ENCODE data around the gene LARP6. TPM values are rescaled to one million over a fixed set of nuclear protein-coding genes. Genes with fewer than 3 reads are reported as not detected.
"Not testable (repeated sequence)": the region's sequence is repeated elsewhere in the genome, so short reads cannot be mapped to it uniquely, and the experiment has no call there.

Gene LARP6
- total RNA-seq, 2 experiments from 2014 or later = not detected

DNA sequence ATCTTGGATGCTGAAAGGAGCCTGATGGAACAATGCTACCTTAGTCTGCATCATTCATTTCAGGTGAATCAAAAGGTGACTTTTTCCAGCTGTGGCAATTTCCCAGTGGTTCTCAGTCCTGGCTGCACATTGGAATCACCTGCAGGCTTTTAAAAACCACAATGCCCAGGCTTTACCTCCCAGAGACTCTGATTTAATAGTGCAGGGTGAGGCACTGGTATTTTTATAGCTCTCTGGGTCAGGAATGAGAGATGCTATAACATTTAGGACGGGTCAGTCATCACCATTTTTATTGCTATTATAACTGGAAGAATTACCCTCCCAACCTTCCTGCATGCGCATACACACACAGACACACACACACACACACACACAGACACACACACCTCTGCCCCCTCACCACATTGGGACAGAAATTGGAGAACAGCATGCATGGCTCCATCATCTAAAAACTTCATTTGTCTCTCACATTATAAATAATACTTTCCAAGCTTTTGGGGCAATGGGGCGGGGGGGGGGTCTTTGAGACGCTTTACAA, 41.1 kb downstream of the LARP6 start:
- H3K27ac Mint-ChIP-seq = no peak overlapping the region
- no peak for DNase-seq
- H3K27me3 Mint-ChIP-seq = peaks cover 6% of the 10 kb centered on the region
- H3K4me3 Mint-ChIP-seq = no peak overlapping the region
- peaks cover 3% of the 10 kb centered on the region for H3K4me1 Mint-ChIP-seq
- CTCF ChIA-PET = interaction anchor here (1.0 to 1.1 kb wide), 3 partner anchors 17 to 1340 kb away, joined by 3 to 4 read pairs (median 3); no protein-coding TSS in a partner anchor
- H3K9me3 Mint-ChIP-seq = no peaks in the 10 kb centered on the region
- H3K36me3 Mint-ChIP-seq (ENCODE audit: low read depth) = no peaks in the 10 kb centered on the region
- POLR2A ChIA-PET = no interaction called here

DNA sequence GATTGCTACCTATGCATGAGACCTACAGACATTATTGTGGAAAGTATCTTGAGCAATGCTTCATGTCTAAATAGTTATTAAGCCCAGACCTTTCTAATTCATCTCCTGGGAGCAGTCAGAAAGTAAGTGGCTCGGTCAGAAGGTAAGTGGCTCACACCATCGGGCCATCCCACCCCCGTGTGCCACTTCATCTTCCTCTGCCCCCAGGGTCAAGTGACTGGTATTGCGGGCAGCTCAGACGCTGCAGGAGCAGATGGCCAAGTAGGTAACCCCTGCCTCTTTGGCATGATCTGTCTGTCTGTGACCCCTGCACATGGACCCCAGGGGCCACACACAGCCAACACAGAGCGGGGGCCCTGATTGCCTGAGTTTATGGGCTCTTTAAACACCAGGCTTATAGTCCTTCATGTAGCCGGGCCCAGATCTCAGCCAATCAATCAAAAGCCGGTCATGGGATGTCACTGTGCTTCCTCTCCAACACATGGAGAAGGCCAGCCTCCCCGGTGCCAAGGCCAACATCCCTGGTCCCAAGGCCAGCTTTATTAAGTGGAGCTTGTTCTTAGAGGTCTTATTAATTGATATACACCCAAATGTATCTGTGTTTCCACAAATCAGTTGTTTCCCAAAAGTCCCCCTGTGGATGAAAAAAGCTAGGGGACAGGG, 42.9 kb downstream of the LARP6 start:
- POLR2A ChIA-PET = interaction anchor here (0.6 kb wide), 1 partner anchor 113 kb away, joined by 3 read pairs; no protein-coding TSS in a partner anchor
- no peaks in the 10 kb centered on the region for H3K36me3 Mint-ChIP-seq (ENCODE audit: low read depth)
- no peak overlapping the region for H3K27ac Mint-ChIP-seq
- CTCF ChIA-PET = interaction anchor here (1.2 to 1.9 kb wide), 3 partner anchors 14 to 138 kb away, joined by 4 to 7 read pairs (median 5); no protein-coding TSS in a partner anchor
- H3K9me3 Mint-ChIP-seq = no peaks in the 10 kb centered on the region
- H3K4me1 Mint-ChIP-seq = peaks cover 8% of the 10 kb centered on the region
- no peak for DNase-seq
- H3K27me3 Mint-ChIP-seq = peaks cover 6% of the 10 kb centered on the region
- H3K4me3 Mint-ChIP-seq = no peak overlapping the region

DNA sequence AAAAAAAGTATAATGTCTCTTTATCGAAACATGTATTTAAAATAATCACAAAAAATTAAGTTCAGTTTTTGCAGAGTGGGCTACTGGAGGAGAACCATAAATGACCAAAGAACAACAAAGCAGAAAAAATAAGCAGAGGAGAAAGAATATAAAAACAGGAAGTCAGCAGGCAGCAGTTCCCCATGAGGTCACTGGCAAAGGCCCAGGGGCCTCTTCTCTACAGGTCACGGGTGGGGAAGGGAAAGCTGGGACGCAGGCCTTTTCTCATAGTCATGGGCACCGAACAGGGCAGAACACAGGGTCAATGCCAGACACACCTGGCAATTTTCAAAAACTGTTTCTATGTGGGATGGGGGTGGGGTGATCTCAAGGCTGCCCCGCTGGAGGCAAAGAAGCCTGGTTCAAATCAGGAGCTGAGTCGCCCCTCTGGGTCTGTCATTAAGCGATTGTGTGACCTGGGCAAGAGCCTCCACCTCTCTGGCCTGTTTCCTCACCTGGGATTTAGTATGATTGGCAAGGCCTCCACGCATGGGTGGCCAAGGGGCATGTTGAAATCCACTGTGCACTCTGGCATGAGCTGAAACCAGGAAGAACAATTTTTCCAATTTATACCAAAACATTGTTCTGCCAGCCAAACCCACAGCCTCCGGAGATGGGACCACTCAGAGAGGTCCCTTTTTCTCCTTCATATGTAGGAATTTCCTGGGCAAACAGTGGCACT, 46.8 kb downstream of the LARP6 start:
- H3K9me3 Mint-ChIP-seq = no peaks in the 10 kb centered on the region
- ChIA-PET POLR2A (no interaction called here), CTCF (no interaction called here)
- no peak overlapping the region for H3K4me3 Mint-ChIP-seq
- no peak overlapping the region for H3K27ac Mint-ChIP-seq
- peaks cover 8% of the 10 kb centered on the region for H3K4me1 Mint-ChIP-seq
- peaks cover 3% of the 10 kb centered on the region for H3K27me3 Mint-ChIP-seq
- DNase-seq = no peak
- no peaks in the 10 kb centered on the region for H3K36me3 Mint-ChIP-seq (ENCODE audit: low read depth)

DNA sequence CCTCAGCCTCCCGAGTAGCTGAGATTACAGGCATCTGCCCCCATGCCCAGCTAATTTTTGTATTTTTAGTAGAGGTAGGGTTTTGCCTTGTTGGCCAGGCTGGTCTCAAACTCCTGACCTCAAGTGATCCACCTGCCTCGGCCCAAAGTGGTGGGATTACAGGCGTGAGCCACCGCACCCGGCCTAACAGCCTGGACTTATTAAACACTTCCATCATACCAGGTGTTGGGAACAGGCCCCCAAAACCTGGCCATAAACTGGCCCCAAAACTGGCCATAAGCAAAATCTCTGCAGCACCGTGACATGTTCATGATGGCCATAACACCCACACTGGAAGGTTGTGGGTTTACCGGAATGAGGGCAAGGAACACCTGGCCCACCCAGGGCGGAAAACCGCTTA, 49.6 kb downstream of the LARP6 start:
- DNase-seq; H3K27ac Mint-ChIP-seq; CTCF ChIA-PET; H3K4me3 Mint-ChIP-seq; POLR2A ChIA-PET; H3K9me3 Mint-ChIP-seq; H3K36me3 Mint-ChIP-seq (ENCODE audit: low read depth); H3K27me3 Mint-ChIP-seq; H3K4me1 Mint-ChIP-seq: not testable (repeated sequence)

DNA sequence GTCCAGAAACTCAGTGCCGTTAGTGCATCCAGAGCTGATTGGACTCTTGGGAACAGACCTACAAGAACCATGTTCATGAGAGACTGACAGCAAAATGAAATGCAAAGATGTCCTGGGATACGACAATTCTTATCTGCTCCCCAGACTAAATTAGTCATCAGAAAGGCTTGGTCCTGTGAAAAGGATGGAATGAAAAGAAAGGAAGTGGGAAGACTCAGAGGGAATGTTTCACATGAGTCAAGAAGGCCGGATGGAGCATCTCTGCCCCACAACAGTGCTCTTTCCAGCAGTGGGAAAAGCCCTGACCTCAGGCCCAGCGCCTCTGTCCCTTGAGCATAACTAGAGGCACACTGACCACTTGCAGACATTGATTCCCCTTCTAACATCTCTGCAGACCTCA, 51.3 kb downstream of the LARP6 start:
- no peak overlapping the region for H3K4me3 Mint-ChIP-seq
- no peak for DNase-seq
- no peak overlapping the region for H3K27ac Mint-ChIP-seq
- POLR2A ChIA-PET = no interaction called here
- H3K4me1 Mint-ChIP-seq = peaks cover 5% of the 10 kb centered on the region
- H3K9me3 Mint-ChIP-seq = no peaks in the 10 kb centered on the region
- no peaks in the 10 kb centered on the region for H3K36me3 Mint-ChIP-seq (ENCODE audit: low read depth)
- CTCF ChIA-PET = no interaction called here
- no peaks in the 10 kb centered on the region for H3K27me3 Mint-ChIP-seq

DNA sequence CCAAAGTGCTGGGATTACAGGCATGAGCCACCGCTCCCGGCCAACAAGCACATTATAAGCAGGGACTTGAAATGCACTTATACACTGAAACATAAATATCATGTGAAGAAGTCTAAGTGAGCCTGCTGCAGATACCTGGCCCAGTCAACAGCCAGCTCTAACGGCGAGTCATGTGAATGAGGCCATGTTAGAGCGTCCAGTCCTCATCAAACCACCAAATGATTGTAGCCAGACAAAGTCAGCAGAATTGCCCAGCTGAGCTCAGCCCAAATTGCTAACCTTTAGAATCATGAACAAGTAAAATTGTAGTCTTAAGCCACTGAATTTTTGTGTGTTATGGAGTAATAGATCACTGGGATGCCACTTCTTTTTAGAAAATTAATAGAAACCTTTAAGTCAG, 52.8 kb downstream of the LARP6 start:
- ChIA-PET CTCF (no interaction called here), POLR2A (no interaction called here)
- no peak overlapping the region for H3K4me3 Mint-ChIP-seq
- DNase-seq = no peak
- H3K4me1 Mint-ChIP-seq = no peaks in the 10 kb centered on the region
- no peaks in the 10 kb centered on the region for H3K36me3 Mint-ChIP-seq (ENCODE audit: low read depth)
- H3K9me3 Mint-ChIP-seq = no peaks in the 10 kb centered on the region
- no peak overlapping the region for H3K27ac Mint-ChIP-seq
- no peaks in the 10 kb centered on the region for H3K27me3 Mint-ChIP-seq

DNA sequence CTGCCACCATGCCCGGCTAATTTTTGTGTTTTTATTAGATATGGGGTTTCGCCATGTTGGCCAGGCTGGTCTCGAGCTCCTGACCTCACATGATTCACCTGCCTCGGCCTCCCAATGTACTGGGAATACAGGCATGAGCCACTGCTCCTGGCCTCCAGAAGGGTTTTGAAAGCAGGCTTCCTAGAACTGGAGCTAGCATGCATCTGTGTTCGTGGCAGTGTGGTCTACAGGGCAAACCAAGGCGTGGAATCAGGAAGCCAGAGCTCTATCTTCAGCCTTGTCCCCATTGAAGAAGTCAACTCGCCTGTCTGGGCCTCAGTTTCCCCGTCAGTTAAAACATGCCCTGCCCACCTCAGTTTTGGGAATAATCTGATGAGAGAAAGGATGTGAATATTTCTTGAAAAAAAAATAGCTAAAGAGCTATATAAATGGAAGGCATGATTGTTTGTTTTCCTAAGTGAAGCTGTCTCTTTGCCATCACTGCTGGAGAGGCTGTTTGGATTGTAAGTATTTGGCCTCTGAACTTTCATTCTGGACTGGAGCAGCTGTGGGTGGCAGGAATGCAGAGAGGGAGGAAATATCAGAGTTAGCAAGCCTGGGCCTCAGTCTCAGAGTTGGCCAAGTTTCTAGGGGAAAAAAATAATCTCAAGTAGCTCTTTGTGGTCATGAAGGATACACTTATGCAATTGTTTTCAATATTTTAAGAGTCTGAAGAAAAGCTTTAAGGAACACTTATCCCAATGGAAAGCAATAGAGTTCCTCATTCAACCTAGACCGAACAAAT, 54.1 kb downstream of the LARP6 start:
- ChIA-PET CTCF (interaction anchor here (1.3 kb wide), 1 partner anchor 15 kb away, joined by 3 read pairs; no protein-coding TSS in a partner anchor), POLR2A (no interaction called here)
- H3K27ac Mint-ChIP-seq = no peak overlapping the region

DNA sequence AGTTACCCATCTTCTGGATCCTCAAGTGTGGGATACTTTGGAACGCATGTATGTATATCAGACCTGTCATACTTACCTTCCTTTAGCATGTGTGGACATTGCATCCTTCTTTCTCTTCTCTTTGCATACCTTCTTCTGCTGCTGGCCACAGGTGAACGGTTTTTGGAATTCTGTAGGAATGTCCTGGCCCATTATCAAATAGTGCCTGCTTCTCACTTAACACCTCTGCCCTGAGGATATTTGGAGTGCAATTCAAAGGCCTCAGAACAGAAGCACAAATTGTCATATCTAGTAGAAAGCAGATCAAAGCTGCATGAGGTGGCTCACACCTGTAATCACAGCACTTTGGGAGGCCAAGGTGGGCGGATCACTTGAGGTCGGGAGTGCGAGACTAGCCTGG, 56.5 kb downstream of the LARP6 start:
- DNase-seq = no peak
- H3K27me3 Mint-ChIP-seq = no peaks in the 10 kb centered on the region
- H3K4me3 Mint-ChIP-seq = no peak overlapping the region
- H3K9me3 Mint-ChIP-seq = no peaks in the 10 kb centered on the region
- no peak overlapping the region for H3K27ac Mint-ChIP-seq
- POLR2A ChIA-PET = no interaction called here
- H3K36me3 Mint-ChIP-seq (ENCODE audit: low read depth) = no peaks in the 10 kb centered on the region
- H3K4me1 Mint-ChIP-seq = no peaks in the 10 kb centered on the region
- CTCF ChIA-PET = interaction anchor here (1.0 kb wide), 1 partner anchor 11 kb away, joined by 3 read pairs; no protein-coding TSS in a partner anchor

More for the DNA sequence above, 54.1 kb downstream of the LARP6 start:
- no peaks in the 10 kb centered on the region for H3K36me3 Mint-ChIP-seq (ENCODE audit: low read depth)
- H3K4me3 Mint-ChIP-seq = no peak overlapping the region
- H3K27me3 Mint-ChIP-seq = no peaks in the 10 kb centered on the region
- no peaks in the 10 kb centered on the region for H3K4me1 Mint-ChIP-seq
- no peaks in the 10 kb centered on the region for H3K9me3 Mint-ChIP-seq
- DNase-seq = no peak

DNA sequence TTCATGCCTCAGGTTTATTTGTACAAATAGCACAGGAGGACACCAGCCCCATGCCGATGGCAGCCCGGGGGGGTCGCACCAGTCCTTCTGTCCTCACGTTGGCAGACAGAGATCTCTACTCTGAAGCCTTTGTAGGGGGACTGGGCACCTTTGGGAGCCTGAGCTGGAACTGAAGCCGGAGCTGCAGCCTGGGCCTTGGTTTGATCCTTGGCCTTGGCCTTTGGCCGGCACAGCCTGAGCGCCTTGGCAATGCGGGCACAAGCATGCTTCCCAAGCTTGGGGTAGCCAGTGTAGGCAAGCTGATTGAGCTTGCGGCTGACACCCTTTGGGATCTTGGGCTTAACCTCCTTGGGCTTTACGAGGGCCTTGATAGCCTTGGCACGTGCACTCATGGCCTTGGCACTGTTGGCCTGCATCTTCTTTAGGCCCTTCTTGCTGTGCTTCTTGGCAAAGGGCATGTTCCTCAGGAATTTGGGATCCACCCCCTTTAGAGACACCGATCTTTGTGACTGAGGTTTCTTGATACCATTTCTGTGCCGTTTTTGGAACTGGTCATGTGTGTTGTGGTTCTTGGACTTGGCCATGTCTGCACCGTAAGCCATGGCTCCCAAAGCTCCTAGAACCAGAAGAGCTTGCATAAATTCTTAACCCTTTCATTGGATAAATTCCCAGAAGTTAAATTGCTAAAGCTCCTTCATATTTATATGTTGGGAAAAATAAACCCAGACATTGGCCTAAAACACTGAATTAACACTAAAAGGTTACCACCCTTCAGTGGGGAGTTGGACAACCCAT, 57.2 kb downstream of the LARP6 start:
- no peak for DNase-seq
- Mint-ChIP-seq H3K27ac (no peak overlapping the region), H3K36me3 (ENCODE audit: low read depth) (no peaks in the 10 kb centered on the region), H3K9me3 (no peaks in the 10 kb centered on the region), H3K4me3 (no peak overlapping the region), H3K4me1 (no peaks in the 10 kb centered on the region), H3K27me3 (peaks cover 6% of the 10 kb centered on the region)
- ChIA-PET POLR2A (no interaction called here), CTCF (interaction anchor here (1.0 to 1.4 kb wide), 2 partner anchors 10 to 15 kb away, joined by 3 to 5 read pairs; no protein-coding TSS in a partner anchor)

DNA sequence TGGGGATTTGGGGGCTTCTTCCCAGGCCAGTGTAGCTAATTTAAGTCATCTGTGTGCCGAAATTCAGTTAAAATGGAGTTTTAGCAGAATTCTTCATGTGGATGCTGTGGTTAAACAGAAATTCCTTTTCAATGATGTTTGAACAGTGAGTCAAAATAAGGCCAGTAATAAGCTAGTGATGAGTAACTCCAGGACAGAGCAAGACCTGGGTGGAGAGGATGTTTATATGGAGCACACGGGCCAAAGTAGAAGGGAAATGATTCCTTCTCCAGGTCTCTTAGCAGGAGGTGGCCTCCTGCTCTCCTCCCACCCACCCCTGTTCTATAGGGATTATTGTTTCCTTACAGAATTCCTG, 58.7 kb downstream of the LARP6 start:
- Mint-ChIP-seq H3K27ac (no peak overlapping the region), H3K4me1 (no peaks in the 10 kb centered on the region), H3K9me3 (no peaks in the 10 kb centered on the region), H3K27me3 (peaks cover 6% of the 10 kb centered on the region), H3K4me3 (no peak overlapping the region), H3K36me3 (ENCODE audit: low read depth) (no peaks in the 10 kb centered on the region)
- DNase-seq = no peak
- CTCF ChIA-PET = interaction anchor here (1.4 kb wide), 1 partner anchor 17 kb away, joined by 5 read pairs; no protein-coding TSS in a partner anchor
- POLR2A ChIA-PET = no interaction called here

DNA sequence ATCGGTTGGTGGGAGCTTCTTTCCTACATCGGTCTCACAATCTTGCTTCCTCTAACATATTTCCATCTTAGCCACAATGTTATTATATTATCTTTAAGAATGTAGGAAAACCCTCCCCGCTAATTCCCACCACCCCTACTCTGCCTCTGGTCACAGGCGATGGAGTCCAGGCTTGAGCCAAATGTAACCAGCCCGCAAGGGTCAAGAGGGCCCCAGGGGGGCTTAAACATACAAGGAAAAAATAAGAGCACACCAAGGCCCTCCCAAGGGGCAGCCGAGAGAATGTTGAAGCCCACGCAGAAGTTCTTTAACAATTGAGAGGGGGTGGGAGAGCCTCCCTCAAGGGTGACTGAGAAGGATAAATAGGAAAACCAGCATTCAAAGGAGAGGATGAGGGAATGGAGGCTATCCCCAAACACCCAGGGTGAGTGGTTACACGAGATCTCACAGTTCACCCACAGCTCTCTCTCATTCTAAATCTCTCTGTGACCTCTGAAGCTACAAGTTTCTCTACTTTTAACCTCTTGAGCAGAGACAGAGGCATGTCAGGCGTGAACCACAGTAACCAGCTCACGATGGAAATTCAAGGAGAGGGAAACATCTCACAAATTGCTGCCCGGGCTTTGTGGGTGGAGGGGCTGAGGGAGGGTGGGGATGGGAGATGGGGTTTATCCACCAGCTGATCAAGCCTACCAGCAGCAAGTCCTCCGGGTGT, 59.2 kb downstream of the LARP6 start:
- no peak for DNase-seq
- Mint-ChIP-seq H3K27me3 (peaks cover 6% of the 10 kb centered on the region), H3K4me1 (no peaks in the 10 kb centered on the region), H3K9me3 (no peaks in the 10 kb centered on the region), H3K36me3 (ENCODE audit: low read depth) (no peaks in the 10 kb centered on the region), H3K4me3 (no peak overlapping the region), H3K27ac (no peak overlapping the region)
- POLR2A ChIA-PET = no interaction called here
- CTCF ChIA-PET = interaction anchor here (1.4 kb wide), 1 partner anchor 17 kb away, joined by 5 read pairs; no protein-coding TSS in a partner anchor

DNA sequence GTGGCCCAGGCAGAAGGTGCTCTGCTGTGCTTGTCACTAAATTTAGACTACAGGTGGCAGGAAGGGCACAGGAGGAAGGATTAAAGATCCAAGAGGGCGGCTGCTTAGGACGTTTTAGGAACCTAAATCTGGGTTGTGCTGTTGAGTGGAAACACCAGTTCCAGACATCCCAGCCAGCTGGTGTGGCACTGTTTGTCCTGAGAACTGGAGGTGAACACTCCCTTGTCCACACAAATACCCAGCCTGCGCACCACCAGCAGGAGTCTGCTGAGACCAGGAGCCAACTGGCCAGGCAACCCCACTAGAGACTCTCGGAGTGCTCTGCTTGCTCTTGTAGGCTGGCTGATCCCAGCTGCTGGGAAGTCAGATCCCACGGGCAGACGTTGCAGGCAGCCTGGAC, 60.3 kb downstream of the LARP6 start:
- H3K27me3 Mint-ChIP-seq = peaks cover 6% of the 10 kb centered on the region
- ChIA-PET POLR2A (no interaction called here), CTCF (no interaction called here)
- no peak for DNase-seq
- H3K4me1 Mint-ChIP-seq = no peaks in the 10 kb centered on the region
- H3K4me3 Mint-ChIP-seq = no peak overlapping the region
- no peaks in the 10 kb centered on the region for H3K9me3 Mint-ChIP-seq
- H3K27ac Mint-ChIP-seq = no peak overlapping the region
- no peaks in the 10 kb centered on the region for H3K36me3 Mint-ChIP-seq (ENCODE audit: low read depth)
